GM21825 (cell line): Measurements from ENCODE around the gene SLC7A9.

Source experiments
- ATAC-seq: cut with Tn5 transposase; IDR thresholded peaks from one replicate; pipeline ENCODE4 v1.9.1; 2021; ENCODE audit warnings: mild to moderate bottlenecking, moderate library complexity; ENCODE audit not compliant: unreplicated experiment

SLC7A9 gene

GRCh38 chr19:32829345-32829896, 40.1 kb downstream of the SLC7A9 start:
- ATAC-seq, result no peak

DNA sequence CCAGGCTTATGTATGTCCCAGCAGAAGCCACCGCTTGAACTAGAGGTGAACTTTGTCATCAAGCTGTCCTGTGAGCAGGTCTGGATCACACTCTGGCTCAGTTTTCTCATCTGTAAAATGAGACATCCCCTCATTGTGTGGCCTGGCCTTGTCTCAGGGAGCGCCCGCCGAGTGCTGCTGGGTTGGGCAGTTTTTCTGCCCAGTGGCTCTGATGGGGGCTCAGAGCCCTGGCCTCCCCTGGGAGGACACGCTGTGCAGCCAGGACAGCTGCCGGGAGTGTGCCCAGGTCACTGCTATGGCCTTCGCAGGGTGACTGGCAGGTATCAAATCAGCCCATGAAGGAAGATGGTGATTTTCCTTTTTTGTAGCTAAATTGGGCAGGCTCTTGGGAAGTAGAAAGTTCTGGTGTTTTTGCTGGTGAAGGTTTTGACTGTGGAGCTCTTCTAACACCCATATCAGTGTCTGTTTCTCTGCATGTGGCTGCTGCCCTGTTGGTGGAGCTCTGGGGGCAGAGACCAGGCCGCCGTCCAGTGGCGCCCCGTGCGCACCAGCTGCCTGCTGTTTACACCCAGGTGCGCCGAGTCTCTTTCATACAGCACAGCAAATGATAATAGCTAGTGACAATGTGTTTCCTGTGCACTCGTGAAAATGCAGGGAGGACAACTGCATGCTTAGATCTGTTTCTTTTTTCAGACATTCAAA, 40.8 kb downstream of the SLC7A9 start:
- ATAC-seq, result no peak

- no peak for ATAC-seq
These were observed 41.4 kb downstream of the SLC7A9 start for GRCh38 chr19:32828139-32828538.

DNA sequence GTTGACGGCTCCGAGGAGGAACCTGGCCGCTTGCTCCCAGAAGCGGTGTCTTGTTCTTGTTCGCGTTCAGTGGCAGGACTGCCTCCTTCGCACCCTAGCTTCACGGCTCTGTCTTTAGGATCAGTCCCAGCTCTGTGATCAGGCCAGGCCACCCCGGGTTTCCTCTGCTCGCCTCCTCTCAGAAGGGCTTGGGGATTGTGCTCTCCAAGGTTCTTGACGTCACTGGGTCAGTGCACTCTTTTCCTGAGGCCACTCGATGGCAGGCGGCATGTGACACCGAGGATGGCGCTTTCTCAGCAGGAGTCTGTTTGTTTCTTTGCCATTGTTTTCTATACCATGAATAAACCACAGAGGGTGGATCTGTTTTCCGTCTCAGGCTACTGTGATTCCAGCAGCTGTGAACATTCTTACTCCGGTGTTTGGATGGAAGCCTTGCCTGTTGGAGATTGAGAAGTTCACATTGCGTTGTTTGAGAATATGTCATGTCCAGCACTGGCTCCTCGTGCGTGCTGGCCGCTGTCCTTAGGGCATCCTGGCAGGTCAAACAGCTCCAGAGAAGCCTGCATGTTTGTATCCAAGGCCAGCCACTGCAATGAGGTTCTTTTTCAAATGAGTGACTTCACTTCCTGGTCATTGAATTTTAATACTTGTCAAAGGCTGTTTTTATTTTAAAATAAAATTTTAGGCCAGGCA, 44.5 kb downstream of the SLC7A9 start:
- ATAC-seq, result no peak

DNA sequence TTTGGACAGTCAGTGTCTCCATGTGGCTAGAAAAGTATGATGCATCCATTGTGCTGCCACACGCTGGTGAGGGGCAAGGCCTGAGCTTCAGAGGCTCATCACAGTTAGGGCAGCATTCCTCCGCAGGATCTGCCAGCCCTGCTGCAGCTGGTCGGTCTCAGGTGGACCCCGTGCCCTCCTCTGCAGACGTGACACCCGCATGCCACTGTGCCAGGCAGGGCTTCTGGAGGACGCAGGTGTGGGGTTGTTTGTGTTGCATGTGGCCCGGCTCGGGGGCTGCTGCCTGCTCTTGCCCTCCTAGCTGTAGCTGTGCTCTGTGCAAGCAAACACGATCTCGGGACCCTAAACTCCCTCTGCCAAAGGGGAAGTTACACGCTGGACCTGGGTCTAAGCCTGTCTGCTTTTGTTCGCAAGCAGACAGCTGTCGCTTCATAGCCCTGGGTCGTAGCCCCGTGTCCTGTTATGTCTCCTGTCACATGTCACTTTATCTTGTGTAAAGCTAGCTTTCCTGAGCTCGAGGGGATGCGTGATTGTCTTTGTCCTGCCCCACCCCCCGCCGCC, 45.3 kb downstream of the SLC7A9 start:
- ATAC-seq, result no peak

- ATAC-seq, result no peak
These were observed 45.8 kb downstream of the SLC7A9 start for GRCh38 chr19:32823747-32824102.

GRCh38 chr19:32822916-32823746, 46.4 kb downstream of the SLC7A9 start:
- no peak for ATAC-seq

DNA sequence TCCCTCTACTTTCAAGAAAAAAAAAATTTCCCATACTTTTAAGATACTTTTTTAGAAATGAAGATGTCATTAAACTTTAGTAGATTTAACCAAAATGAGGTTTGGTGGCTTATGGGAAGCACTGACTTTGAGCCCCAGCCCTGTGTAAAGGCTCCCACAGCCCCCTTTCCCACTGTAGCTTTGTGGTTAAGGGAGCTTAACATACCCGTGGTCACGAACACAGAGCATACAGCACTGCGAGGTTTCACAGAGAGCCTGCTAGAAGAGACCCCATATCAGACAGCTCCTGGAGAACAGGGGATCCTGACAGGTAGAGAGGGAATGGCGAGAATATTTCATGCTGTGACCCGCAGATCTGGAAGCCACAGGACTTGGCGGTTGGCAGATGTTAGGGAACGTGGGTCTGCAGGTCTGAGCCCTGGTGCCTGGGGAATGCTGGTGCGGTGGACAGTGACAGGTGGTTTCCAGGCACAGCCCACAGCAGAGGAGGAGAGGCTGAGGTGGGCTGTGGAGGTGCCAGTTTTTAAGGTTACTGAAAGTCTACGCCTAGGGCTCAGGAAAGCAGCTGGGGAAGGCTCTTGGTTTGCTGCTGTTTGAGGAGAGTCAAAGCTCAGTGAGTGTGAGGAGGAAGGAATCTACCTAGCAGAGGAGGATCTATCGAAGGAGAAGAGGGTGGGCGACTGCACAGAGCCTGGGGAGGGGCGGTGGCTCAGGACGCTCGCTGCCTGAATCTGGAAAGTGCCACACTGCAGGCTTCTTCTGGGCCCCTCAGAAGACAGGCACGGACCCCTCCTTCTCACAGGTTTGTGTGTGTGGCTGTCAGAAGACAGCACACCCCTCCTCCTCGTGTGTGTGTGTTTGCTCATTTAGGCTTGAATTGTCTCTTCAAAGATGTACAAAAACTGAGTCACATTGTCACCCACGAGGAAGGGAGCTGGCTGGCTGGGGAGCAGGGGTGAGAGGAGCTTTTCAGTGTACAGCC, 49.9 kb downstream of the SLC7A9 start:
- no peak for ATAC-seq

DNA sequence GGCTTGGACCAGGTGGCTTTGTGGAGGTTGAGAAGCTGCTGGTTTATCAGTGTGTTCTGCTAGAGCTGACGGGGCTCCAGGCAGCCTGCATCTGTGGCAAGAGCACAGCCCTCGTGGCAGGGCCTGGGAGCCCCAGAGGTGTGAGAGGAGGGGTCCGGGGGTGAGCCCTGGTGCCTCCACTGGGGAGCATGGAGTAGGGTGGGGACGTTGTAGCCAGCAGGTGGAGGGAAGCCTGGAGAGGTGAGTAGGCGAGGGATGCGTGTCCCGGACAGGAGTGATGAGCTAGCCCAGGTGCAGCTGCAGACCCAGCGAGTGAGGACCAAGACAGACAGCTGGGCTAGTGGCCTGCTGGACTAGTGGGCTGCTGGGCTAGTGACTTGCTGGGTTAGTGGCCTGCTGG, 51.0 kb downstream of the SLC7A9 start:
- ATAC-seq, result no peak

DNA sequence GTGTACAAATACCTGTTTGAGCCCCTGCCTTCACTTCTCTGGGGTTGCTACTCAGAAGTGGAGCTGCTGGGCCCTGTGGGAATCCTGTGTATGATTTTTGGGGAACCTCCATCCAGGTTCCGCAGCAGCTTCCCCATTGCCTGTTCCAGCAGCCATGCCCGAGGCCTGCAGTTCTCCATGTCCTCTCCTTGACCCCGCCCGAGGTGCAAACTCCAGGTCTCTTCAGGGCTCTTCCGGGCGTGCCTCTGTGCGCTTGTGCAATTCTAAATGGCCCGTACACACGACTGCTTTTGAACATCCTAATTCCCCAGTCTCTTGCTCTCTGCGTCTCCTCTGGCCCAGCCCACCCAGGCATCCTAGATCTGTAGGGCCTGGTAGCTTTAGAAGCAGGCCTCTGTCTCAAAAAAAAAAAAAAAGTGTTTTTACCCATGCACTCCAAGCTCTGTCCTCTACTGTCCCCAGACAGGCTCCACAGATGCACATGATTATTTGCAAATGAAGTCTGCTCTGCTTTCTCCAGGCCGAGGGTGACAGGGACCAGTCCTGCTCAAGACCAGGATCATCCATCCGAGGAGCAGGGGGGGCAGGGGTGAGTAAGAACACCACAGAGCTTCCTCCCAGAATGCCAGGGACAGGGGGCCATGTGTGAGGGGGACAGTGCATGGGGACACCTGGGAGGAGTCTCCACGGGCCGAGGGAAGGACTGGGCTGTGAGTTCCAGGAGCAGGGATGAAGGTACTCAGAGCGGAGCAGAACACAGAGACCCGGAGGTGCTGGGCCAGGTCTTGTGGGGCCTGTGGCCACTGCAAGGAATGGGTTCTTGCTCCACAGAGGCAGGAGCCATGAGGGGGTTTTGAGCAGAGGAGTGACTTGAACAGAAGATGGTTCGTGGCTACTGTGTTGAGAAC, 51.7 kb downstream of the SLC7A9 start:
- no peak for ATAC-seq

DNA sequence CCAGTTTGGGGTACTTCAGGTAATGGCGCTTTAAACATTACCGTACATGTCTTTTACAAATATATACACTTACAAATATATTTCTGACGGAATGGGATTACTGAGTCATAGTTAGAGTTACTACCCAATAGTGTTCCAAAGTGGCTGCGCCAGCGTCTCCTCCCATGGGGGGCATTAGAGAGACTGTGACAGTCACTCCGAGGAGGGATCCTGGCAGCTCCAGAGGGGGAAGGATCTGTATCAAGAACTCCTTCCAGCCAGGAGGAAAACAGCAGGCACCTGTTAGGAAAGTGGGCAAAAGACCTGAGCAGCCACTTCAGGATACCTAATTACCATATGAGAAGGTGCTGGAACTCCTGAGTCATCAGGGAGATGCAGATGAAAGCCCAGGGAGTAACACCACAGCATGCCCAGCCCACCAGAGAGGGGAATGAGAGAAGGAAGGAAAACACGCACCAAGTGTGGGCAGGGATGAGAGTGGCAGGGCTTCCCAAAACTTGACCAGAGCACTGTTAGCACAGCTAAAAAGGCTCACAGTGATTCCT, 52.9 kb downstream of the SLC7A9 start:
- no peak for ATAC-seq

GRCh38 chr19:32814624-32815023, 54.9 kb downstream of the SLC7A9 start:
- no peak for ATAC-seq

DNA sequence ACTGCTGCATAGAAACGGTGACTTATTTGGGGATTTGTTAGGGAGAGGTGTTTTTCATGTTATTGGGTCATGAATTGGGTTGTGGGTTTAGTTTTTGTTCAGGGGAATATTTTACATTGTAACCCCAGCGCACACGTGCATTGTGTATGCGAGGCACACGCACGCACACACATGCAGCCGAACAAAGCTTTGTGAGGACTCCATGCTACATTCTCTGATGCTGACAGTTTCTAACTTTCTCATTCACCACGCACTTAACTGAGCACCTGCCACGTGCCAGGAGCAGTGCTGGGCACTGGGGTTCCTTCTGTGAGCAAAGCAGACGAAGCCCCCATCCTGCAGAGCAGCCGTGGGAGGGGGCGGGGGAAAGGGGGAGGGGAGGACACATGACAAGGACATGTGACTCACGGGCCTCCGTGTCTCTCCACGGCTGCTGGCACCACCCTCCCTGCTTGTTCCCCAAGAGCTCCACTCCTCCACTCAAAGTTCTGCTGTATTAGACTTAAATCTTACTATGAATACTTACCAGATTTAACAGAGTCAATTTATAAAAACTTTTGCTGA, 55.6 kb downstream of the SLC7A9 start:
- ATAC-seq, result no peak

- ATAC-seq, result no peak
These were observed 57.0 kb downstream of the SLC7A9 start for GRCh38 chr19:32812571-32812970.

- ATAC-seq, result no peak
These were observed 57.5 kb downstream of the SLC7A9 start for GRCh38 chr19:32812036-32812435.

DNA sequence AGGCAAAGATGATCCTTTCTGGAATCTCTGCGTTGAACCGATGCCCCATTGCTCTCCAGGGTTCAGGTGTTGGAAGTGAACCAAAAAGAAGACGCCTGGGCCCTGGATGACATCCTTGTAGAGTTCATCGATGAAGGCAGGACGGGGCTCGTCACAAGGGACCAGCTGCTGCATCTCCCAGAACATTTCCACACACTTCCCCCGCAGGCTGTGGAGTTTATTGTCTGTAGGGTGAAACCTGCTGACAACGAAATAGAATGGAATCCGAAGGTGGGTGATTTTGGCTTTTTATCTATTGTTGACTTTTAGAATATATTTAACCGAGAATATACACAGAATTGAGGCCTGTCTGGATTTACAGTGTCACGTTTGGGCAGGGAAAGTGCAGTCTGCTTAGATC, 58.4 kb downstream of the SLC7A9 start:
- ATAC-seq, result no peak

GRCh38 chr19:32810452-32810851, 59.1 kb downstream of the SLC7A9 start:
- ATAC-seq, result no peak

- ATAC-seq, result no peak
These were observed 59.8 kb downstream of the SLC7A9 start for GRCh38 chr19:32809754-32810153.
